GM19452 (cell line): ENCODE data around the gene ARHGAP24.
A peak's percentile ranks its signal among the peaks of the same experiment; 100 is the strongest.
"Not testable (repeated sequence)": the region's sequence is repeated elsewhere in the genome, so short reads cannot be mapped to it uniquely, and the experiment has no call there.

Source experiments
- ATAC-seq: cut with Tn5 transposase; IDR thresholded peaks from one replicate; pipeline ENCODE4 v1.9.1; 2021; ENCODE audit not compliant: unreplicated experiment

ARHGAP24 gene

GRCh38 chr4:85482010-85482738, 7.2 kb downstream of the ARHGAP24 start:
- ATAC-seq = no peak

DNA sequence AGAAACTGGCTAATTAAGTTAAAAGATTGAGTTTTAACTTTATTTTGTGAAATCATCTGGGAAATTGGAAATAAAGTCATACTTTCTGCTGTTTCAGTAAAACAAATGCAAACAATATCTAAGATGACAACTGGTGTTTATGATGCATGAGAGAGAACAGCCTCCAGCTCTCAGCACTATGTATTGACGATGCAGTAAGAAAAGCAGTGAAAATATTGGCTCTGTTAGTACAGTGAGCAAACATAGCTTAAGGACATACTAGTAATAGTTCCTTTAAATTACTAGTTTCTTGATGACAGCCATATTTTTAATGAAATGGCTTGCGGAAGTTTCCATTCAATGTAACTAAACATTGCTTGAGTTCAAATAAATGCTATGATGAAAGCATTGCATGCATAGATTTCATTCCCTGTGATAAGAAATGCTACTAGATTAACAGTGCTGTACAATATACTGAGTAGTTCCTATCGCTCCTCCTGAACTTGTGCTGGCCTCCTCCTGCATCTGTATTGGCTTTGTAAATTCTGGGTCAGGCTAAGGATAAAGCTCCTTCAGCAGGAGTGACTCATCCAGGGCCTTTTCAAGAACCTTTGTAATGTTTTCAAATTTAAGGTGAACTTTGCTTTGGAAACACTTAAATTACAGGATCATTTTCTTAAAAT, 11.6 kb downstream of the ARHGAP24 start:
- no peak for ATAC-seq

DNA sequence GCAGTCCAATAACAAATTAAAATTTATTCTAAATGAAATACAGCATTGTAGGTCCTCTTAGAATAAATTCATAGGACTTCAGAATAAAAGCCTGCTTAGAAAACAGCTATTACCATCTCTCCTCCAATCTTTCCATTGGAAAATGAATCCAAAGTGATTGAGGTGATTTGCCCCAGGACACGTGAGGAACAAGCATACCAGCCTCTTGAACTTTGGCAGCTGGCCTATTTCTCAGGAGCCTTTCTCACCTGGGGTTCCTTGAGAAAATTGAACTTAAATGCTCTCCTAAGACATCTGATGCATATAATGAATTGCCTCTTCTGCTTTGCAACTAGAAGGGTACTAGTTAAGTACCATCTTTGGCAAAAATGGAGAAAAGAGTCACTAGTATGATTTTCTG, 13.5 kb downstream of the ARHGAP24 start:
- ATAC-seq = no peak

DNA sequence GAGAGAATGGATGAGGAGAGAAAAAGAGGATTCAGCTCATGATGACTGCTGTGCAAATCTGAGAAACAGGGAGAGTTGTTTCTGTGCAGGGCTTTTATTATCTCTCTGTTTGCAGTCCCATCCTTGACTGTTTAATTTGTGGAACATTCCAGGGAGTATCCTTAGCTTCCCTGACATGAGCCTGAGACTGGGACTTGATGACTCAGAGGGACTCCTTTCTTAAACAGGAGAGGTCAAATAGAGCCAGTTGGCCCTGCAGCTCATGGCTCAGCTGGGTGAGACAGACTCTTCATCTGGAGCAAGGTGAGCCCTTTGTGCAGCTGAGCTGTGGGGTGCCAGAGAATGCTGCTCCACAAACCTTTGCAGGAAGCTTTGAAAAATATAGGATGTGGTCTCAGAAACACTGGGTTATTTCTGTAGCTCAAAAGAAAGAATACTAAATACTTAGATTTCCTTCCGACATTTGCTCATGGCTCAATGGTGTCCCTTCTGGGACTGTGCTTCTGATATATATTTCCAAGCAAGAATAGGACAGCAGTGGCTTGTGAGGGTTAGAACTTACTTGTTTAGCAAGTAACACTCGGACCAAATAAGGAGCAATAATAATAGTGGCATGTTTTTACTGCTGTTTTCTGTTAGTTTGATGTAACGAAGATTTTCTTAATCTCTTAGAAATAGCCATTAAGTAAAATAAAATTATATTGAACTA, 14.5 kb downstream of the ARHGAP24 start:
- no peak for ATAC-seq

GRCh38 chr4:85491527-85491926, 16.6 kb downstream of the ARHGAP24 start:
- ATAC-seq = no peak

DNA sequence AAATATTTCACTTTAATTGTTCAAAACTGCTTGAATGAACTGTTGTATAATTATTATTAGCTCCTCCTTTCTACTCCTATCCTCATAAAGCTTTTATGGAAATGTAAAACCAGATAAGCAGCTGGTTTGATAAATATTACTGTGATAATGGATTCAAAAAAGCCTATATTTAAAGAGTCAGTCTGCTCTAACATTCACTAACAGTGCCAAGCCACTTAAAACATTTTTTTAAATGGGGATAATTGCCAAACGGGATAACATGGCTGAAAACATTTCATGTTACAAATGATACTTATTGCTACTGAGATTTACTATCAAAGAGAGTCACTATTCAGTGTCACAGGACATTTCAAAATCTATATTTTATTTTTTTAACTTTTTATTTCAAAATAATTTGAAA, 17.4 kb downstream of the ARHGAP24 start:
- ATAC-seq = no peak

- no peak for ATAC-seq
Measured at GRCh38 chr4:85495621-85496020, 20.7 kb downstream of the ARHGAP24 start.

DNA sequence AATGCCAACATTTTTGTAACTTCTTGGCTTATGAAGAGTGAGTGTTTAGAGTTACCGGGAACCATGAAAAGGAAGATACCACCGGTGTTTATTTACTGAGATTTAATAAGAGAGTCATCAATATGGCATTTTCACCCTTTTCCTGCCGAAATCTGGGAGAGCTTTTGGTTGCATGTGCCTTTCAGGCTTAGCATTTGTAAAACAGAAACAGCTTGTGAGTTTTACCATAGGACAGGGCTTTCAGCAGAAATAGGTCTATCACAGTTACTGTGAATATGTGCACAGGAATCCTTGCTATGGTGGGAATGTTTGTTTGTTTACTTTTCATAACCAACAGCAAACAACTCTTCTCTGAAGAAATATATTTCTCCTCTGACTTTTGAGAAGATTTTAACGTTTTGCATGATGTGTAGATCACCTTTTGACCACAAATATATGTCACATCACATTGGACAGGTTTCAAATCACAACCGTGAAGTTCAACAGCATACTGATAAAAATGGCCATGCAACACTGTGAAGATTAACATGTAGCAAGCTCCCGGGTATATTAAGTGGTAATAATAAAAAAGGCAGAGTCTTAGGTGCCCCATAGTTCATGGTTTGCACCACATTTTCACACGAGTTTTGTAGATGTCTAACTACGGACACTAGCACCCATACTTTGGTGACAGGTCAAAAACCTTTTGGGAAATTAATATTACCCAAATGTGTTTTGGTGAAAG, 21.3 kb downstream of the ARHGAP24 start:
- ATAC-seq = no peak

- no peak for ATAC-seq
Measured at GRCh38 chr4:85496933-85497332, 22.0 kb downstream of the ARHGAP24 start.

DNA sequence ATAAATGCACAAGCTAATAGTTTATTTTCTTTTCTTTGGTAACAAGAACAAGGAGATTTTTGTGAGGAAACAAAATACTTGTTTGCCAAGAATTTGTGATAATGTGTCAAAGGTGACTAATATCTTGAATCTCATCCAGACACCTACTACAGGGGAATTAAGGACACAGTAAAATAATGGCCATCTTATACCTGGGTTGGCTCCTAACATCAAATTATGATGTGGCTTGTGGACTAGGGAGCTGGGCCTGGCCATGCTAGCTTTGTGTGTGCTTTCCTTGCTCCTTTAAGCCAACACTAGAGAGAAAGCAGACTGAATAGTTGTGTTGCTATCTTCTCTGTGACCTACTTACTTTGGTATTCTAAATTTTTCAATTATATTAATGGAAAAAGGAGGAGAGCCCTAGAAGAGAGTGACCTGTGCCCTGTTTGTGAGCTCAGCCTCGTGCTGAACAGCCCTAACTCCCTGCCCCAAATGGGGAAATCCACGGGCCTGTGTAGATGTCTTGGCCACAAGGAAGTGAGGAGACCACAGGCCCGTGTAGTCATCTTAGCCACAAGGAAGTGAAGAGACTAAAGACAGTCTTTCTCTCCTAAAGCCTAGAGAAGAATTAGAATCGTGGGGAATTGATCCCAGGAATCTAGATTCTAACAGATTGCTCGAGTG, 23.3 kb downstream of the ARHGAP24 start:
- peak; percentile 97 for ATAC-seq

DNA sequence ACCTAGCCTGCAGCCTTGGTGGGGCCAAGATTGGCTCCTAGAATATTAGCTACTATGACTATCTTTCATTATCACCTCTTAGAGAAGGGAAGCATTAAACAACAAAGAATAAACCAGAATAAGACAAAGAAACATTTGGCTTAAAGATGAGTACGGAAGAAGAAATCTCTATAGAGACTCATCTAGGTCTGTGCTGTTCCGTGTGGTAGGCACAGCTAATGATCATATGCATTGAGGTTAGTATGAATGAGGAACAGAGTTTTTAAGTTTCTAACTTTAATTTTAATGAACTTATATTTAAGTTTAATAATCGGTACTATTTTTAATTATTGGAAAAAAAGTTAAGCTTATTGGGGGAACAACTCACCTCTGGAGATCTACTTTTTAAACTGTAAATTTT, 24.6 kb downstream of the ARHGAP24 start:
- no peak for ATAC-seq

GRCh38 chr4:85500110-85500867, 25.3 kb downstream of the ARHGAP24 start:
- no peak for ATAC-seq

DNA sequence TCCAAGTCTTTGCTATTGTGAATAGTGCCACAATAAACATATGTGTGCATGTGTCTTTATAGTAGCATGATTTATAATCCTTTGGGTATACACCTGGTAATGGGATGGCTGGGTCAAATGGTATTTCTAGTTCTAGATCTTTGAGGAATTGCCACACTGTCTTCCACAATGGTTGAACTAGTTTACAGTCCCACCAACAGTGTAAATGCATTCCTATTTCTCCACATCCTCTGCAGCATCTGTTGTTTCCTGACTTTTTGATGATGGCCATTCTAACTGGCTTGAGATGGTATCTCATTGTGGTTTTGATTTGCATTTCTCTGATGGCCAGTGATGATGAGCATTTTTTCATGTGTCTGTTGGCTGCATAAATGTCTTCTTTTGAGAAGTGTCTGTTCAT, 26.2 kb downstream of the ARHGAP24 start:
- not testable (repeated sequence) for ATAC-seq

GRCh38 chr4:85508654-85509053, 33.7 kb downstream of the ARHGAP24 start:
- no peak for ATAC-seq

GRCh38 chr4:85509882-85510631, 35.1 kb downstream of the ARHGAP24 start:
- ATAC-seq = no peak

- ATAC-seq = no peak
Measured at GRCh38 chr4:85510632-85510984, 35.7 kb downstream of the ARHGAP24 start.

DNA sequence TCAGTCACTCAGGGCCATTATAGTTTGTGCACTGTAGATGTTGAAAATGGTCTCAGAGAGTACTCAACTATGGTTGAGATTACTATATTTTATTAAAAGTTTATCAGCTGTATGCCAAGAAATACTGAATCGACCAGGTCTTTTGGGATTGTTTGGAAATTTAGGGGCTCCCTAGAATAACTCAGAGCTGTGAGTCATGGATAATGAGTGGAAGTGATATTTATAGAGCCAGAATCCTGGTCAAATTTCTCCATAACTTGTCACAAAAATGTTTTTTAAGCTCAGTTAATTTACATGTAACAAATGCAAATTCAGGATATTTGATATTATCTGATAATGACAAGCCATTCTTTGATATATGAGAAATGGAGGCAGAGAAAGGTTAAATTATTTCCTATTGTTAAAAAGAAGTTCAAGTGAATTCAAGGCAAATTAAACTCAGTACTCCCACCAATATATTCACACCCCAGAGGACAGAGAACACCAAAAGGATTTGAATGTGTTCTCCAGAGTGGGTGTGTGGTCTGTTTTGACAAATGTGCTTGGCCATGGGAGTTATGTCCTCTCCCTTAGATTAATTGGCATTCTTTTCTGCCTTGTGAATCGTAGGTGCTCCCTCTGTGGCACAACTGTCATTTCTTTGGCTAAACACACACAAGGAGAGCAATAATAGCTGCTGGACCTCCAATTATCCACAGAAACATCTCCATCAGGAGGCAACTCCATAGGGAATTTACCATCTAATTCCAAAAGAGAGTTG, 37.7 kb downstream of the ARHGAP24 start:
- no peak for ATAC-seq

DNA sequence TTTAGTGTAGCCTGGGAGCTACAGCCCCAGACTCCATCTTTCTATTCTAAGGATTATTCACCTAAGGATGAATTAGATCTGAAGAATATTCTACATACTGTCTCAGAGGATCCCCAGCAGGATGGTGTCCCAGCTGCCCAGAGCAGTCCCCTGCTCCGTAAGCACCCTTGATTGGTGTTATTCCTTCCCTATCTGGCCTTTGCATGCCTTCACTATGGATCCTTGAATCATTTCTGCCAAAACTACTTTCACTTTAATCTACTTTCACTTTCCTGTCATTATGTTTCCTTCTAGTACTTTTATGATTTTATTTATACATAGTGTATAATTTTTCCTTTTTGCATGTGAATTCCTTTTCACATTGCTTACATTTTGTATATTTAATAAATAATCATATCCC, 39.2 kb downstream of the ARHGAP24 start:
- ATAC-seq = no peak

- ATAC-seq = no peak
Measured at GRCh38 chr4:85514783-85515182, 39.8 kb downstream of the ARHGAP24 start.
